Caki2 (cell line): ENCODE results near the gene LIPA. TPM values are rescaled to one million over a fixed set of nuclear protein-coding genes. Genes with fewer than 3 reads are reported as not detected.

Experiments used
- total RNA-seq: library from RNA; depleted of rRNA; stranded (reverse); fragments of >200 nt; shearing (Covaris generic); gene quantifications from 2 replicates; pipeline ENCODE4 v1.2.3, GENCODE V29; 2014; ENCODE audit warnings: low replicate concordance; rRNA removed

The LIPA gene
- total RNA-seq, 1 experiment from 2014 or later = 61.0 TPM

Other genes with a start within 250 kb of the LIPA start
- gene CH25H, start 44.5 kb downstream of the LIPA start, total RNA-seq = not detected in 2 replicates
- gene IFIT2, start 50.3 kb upstream of the LIPA start, total RNA-seq = 5.9 and 7.9 TPM in 2 replicates
- 11.3 and 12.4 TPM in 2 replicates for gene IFIT3, start 76.2 kb upstream of the LIPA start, total RNA-seq
- not detected in 2 replicates for gene IFIT1B, start 126.3 kb upstream of the LIPA start, total RNA-seq
- 19.8 and 26.9 TPM in 2 replicates for gene IFIT1, start 140.8 kb upstream of the LIPA start, total RNA-seq
- gene IFIT5, start 162.8 kb upstream of the LIPA start, total RNA-seq = 7.2 and 16.0 TPM in 2 replicates